Stimulated activated naive CD8-positive, alpha-beta T cell treated with anti-CD3 and anti-CD28 coated beads, Interleukin-15, Interleukin-2, amounts not matched to agents 100 ng/mL and 50 ng/mL, for 24 hours (primary cell): Measurements from ENCODE around the gene DENND1A.

Source experiments
- H3K27ac Mint-ChIP-seq: one replicate; pipeline ENCODE4 v1.8.0; 2021; ENCODE audit warnings: mild to moderate bottlenecking, mixed read lengths
- H3K27me3 Mint-ChIP-seq: one replicate; pipeline ENCODE4 v1.8.0; 2021; ENCODE audit warnings: mixed read lengths
- H3K36me3 Mint-ChIP-seq: one replicate; pipeline ENCODE4 v1.8.0; 2021; ENCODE audit warnings: low read depth, mixed read lengths
- H3K4me1 Mint-ChIP-seq: one replicate; pipeline ENCODE4 v1.8.0; 2021; ENCODE audit warnings: low read depth, mixed read lengths
- H3K4me3 Mint-ChIP-seq: one replicate; pipeline ENCODE4 v1.8.0; 2021; ENCODE audit warnings: mild to moderate bottlenecking, mixed read lengths
- H3K9me3 Mint-ChIP-seq: one replicate; pipeline ENCODE4 v1.8.0; 2021; ENCODE audit warnings: mixed read lengths

DENND1A gene

GRCh38 chr9:123471843-123472570 is 457.9 kb downstream of the DENND1A start:
- no peaks in the 10 kb centered on the region for H3K9me3 Mint-ChIP-seq
- H3K36me3 Mint-ChIP-seq: no peaks in the 10 kb centered on the region
- H3K27me3 Mint-ChIP-seq: no peaks in the 10 kb centered on the region
- no peak overlapping the region for H3K27ac Mint-ChIP-seq
- H3K4me3 Mint-ChIP-seq: no peak overlapping the region
- H3K4me1 Mint-ChIP-seq: no peaks in the 10 kb centered on the region

DNA sequence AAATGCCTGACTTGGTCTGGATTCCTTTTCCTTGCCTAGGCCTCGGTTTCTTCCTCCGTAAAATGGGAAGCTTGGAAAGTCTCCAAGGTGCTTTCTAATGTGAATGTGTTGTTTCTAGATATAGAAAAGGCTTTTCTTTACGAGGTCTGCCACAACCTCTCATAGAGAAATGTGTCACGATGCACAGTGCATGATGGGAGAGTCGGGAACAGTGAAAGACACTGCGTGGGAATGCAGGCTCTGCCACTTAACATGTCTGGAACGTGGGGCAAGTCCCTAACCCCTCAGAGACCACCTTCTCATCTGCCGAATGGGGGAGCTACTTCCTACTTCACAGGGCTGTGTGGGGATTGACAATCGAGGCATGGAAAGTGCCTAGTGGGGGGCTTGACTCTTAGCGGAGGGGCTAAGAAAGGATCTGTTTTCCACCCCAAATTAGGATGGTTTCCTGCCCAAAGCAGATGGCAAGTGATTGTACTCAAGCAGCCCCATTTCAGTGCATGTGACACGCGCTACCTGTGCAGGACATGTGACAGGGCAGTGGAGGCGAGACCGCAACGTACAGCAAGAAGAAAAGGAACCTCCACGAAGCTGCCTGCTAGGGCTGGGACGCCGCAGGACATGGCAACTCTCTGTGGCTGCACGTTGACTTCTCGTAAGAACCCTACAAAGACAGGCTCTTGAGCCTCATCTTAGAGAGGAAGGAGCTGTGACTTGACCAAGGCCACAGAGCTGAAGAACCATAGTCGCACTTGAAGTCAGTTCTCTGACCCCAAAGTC is 458.7 kb downstream of the DENND1A start:
- no peaks in the 10 kb centered on the region for H3K4me1 Mint-ChIP-seq
- H3K4me3 Mint-ChIP-seq: no peak overlapping the region
- H3K9me3 Mint-ChIP-seq: no peaks in the 10 kb centered on the region
- no peaks in the 10 kb centered on the region for H3K36me3 Mint-ChIP-seq
- H3K27ac Mint-ChIP-seq: no peak overlapping the region
- no peaks in the 10 kb centered on the region for H3K27me3 Mint-ChIP-seq

DNA sequence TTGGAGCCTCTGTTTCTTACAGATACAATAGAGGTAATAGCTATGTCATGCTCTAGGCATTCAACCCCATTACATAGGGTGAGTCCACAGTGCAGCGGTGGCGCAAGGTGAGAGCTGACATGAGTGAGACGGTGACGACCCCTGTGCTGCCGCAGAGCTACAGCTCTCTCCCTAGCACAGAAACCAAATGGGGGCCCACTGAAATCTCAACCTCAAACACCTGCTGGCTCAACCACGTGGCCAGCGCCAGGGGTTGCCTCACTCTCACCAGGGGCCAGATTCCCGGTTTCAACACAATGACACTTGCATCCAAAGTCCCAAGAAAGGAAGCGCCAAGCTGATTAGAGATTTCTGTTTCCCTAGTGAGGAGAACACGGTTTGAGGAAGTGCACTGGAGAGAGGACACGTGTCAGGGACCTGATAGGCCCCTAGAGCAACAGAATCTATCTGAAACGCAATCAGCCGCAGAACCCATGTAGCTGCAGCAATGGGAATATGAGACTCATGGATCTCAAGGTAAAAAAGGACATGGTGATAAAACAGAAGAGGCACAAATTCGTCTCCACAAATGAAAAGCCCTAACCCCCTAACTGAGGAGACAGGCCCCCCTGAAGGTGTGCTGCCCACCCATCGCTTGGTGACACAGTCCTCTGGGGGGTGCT is 459.7 kb downstream of the DENND1A start:
- Mint-ChIP-seq H3K27me3 (no peaks in the 10 kb centered on the region), H3K9me3 (no peaks in the 10 kb centered on the region), H3K36me3 (no peaks in the 10 kb centered on the region), H3K27ac (no peak overlapping the region), H3K4me3 (no peak overlapping the region), H3K4me1 (no peaks in the 10 kb centered on the region)

- Mint-ChIP-seq H3K27me3 (no peaks in the 10 kb centered on the region), H3K9me3 (peaks cover 2% of the 10 kb centered on the region), H3K27ac (no peak overlapping the region), H3K4me1 (no peaks in the 10 kb centered on the region), H3K4me3 (no peak overlapping the region), H3K36me3 (peaks cover 2% of the 10 kb centered on the region)
These were observed 460.6 kb downstream of the DENND1A start for GRCh38 chr9:123469282-123469681.

- H3K36me3 Mint-ChIP-seq: peaks cover 5% of the 10 kb centered on the region
- H3K9me3 Mint-ChIP-seq: peaks cover 5% of the 10 kb centered on the region
- H3K27me3 Mint-ChIP-seq: no peaks in the 10 kb centered on the region
- H3K27ac Mint-ChIP-seq: no peak overlapping the region
- H3K4me1 Mint-ChIP-seq: no peaks in the 10 kb centered on the region
- no peak overlapping the region for H3K4me3 Mint-ChIP-seq
These were observed 461.4 kb downstream of the DENND1A start for GRCh38 chr9:123468541-123468940.

DNA sequence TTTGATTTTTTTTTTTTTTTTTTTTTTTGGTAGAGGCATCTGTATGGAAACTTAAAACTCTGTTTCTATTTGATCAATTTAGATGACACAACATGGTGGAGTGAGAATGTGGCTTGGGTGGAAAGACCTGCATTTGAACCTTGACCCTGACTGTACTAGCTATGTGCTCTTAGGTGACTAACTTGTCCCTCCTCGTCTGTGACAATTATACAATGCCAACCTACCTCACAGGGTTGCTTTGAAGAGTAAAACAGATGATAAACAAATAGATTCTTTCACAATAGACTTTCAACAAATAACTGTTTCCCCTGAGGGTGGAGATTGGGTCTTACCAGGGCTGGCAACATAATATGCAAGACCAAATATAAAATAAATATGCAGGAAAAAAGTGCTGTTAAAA is 464.6 kb downstream of the DENND1A start:
- H3K9me3 Mint-ChIP-seq: peaks cover 5% of the 10 kb centered on the region
- H3K27me3 Mint-ChIP-seq: no peaks in the 10 kb centered on the region
- H3K27ac Mint-ChIP-seq: no peak overlapping the region
- no peak overlapping the region for H3K4me3 Mint-ChIP-seq
- H3K4me1 Mint-ChIP-seq: no peaks in the 10 kb centered on the region
- H3K36me3 Mint-ChIP-seq: peaks cover 5% of the 10 kb centered on the region

DNA sequence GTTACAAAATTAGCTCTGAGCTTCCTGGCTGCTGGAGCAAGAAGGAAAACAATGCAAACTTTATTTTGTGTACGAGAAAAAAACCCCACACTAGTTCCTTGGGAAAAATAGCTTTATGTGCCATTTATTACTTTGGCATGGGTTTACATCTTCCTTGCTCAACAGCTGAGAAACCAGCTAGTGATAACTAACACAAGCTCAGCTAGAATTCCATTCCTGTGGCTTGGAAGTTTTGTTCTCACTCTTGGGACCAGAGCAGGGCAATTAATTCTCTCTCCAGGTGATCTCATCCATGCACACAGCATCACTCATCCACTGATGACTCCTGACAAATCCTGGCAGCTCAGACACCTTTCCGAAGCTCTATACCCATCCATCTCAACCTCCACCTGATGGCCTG is 469.8 kb downstream of the DENND1A start:
- H3K4me3 Mint-ChIP-seq: no peak overlapping the region
- no peaks in the 10 kb centered on the region for H3K27me3 Mint-ChIP-seq
- peaks cover 5% of the 10 kb centered on the region for H3K9me3 Mint-ChIP-seq
- H3K27ac Mint-ChIP-seq: no peak overlapping the region
- H3K36me3 Mint-ChIP-seq: peaks cover 19% of the 10 kb centered on the region
- no peaks in the 10 kb centered on the region for H3K4me1 Mint-ChIP-seq

GRCh38 chr9:123457583-123457982 is 472.3 kb downstream of the DENND1A start:
- no peaks in the 10 kb centered on the region for H3K27me3 Mint-ChIP-seq
- H3K4me3 Mint-ChIP-seq: no peak overlapping the region
- H3K27ac Mint-ChIP-seq: no peak overlapping the region
- H3K36me3 Mint-ChIP-seq: peaks cover 19% of the 10 kb centered on the region
- H3K9me3 Mint-ChIP-seq: no peaks in the 10 kb centered on the region
- no peaks in the 10 kb centered on the region for H3K4me1 Mint-ChIP-seq

GRCh38 chr9:123456011-123456410 is 473.9 kb downstream of the DENND1A start:
- Mint-ChIP-seq H3K36me3 (peaks cover 24% of the 10 kb centered on the region), H3K27ac (no peak overlapping the region), H3K27me3 (no peaks in the 10 kb centered on the region), H3K4me3 (no peak overlapping the region), H3K4me1 (no peaks in the 10 kb centered on the region), H3K9me3 (no peaks in the 10 kb centered on the region)

- Mint-ChIP-seq H3K27ac (no peak overlapping the region), H3K36me3 (peaks cover 24% of the 10 kb centered on the region)
These were observed 474.7 kb downstream of the DENND1A start for GRCh38 chr9:123455187-123455586.

DNA sequence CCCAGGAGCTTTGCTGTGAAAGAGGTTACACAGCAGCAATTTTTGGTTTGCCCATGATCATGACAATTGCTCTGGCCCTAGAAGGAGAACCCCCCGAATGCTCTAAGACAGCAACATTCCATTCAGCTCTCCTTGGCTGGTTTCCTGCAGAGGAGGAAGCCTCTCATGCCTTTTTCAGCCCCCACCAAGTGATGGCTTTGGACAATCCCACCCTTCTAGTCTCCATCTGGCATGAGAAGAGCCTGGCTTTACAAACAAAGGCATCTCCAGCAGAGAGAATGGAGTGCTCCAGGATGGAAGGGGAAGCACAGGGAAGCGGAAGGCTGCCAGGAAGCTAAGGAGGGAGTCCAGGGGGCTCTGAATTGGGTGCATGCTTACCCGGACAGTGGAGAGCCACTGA is 475.6 kb downstream of the DENND1A start:
- H3K4me1 Mint-ChIP-seq: no peaks in the 10 kb centered on the region
- peaks cover 24% of the 10 kb centered on the region for H3K36me3 Mint-ChIP-seq
- H3K27me3 Mint-ChIP-seq: no peaks in the 10 kb centered on the region
- H3K4me3 Mint-ChIP-seq: no peak overlapping the region
- no peaks in the 10 kb centered on the region for H3K9me3 Mint-ChIP-seq
- H3K27ac Mint-ChIP-seq: no peak overlapping the region

More at GRCh38 chr9:123455187-123455586, 474.7 kb downstream of the DENND1A start:
- Mint-ChIP-seq H3K27me3 (no peaks in the 10 kb centered on the region), H3K4me1 (no peaks in the 10 kb centered on the region), H3K9me3 (no peaks in the 10 kb centered on the region), H3K4me3 (no peak overlapping the region)

- H3K9me3 Mint-ChIP-seq: no peaks in the 10 kb centered on the region
- peaks cover 24% of the 10 kb centered on the region for H3K36me3 Mint-ChIP-seq
- no peaks in the 10 kb centered on the region for H3K4me1 Mint-ChIP-seq
- no peak overlapping the region for H3K27ac Mint-ChIP-seq
- no peaks in the 10 kb centered on the region for H3K27me3 Mint-ChIP-seq
- H3K4me3 Mint-ChIP-seq: no peak overlapping the region
These were observed 476.1 kb downstream of the DENND1A start for GRCh38 chr9:123453831-123454321.

- Mint-ChIP-seq H3K9me3 (no peaks in the 10 kb centered on the region), H3K27me3 (no peaks in the 10 kb centered on the region), H3K27ac (no peak overlapping the region), H3K4me1 (no peaks in the 10 kb centered on the region), H3K4me3 (no peak overlapping the region), H3K36me3 (peaks cover 24% of the 10 kb centered on the region)
These were observed 476.8 kb downstream of the DENND1A start for GRCh38 chr9:123453076-123453667.

- no peak overlapping the region for H3K4me3 Mint-ChIP-seq
- H3K27ac Mint-ChIP-seq: no peak overlapping the region
- H3K36me3 Mint-ChIP-seq: peaks cover 31% of the 10 kb centered on the region
- H3K4me1 Mint-ChIP-seq: no peaks in the 10 kb centered on the region
- H3K9me3 Mint-ChIP-seq: no peaks in the 10 kb centered on the region
- H3K27me3 Mint-ChIP-seq: no peaks in the 10 kb centered on the region
These were observed 478.9 kb downstream of the DENND1A start for GRCh38 chr9:123450996-123451395.
